Measurements from ENCODE around the gene SMIM17. TPM values are rescaled to one million over a fixed set of nuclear protein-coding genes. Genes with fewer than 3 reads are reported as not detected.

Gene SMIM17
- total and polyA plus RNA-seq, 2 of the 13 experiments (the other 11 are each of a cell fraction or from before 2014, with no cell fraction given), result 0.21 to 0.53 TPM

- Histone ChIP-seq H3K9ac (ENCODE audit: insufficient read depth, low read depth, low read length) (no peak overlapping the region), H3K79me2 (ENCODE audit: insufficient read depth, low read length) (no peaks in the 10 kb centered on the region), H3K4me2 (ENCODE audit: low read depth, low read length) (no peak overlapping the region), H3K4me1 (ENCODE audit: insufficient read depth, low read length) (no peaks in the 10 kb centered on the region), H3K4me3 (replicated peaks in 1 of 3; ENCODE audit: insufficient read depth in 1 of 3, low read depth in 2 of 3, low read length in 3 of 3) (no peak overlapping the region), H3K27ac (ENCODE audit: extremely low read length, insufficient read depth, low read length) (no peak overlapping the region), H3K36me3 (replicated peaks in 1 of 2; ENCODE audit: control insufficient read depth in 1 of 2, insufficient read depth in 2 of 2, low read length in 2 of 2) (0 out of 5 replicates have a peak, but pooled peaks cover 0 to 7% of the 10 kb centered on the region in 2 experiments), H3K27me3 (ENCODE audit: control insufficient read depth in 1 of 2, insufficient read depth in 2 of 2, low read length in 2 of 2) (no peaks in the 10 kb centered on the region), H3K9me3 (ENCODE audit: low read length) (peaks cover 67% of the 10 kb centered on the region), H2AFZ (ENCODE audit: low read length) (no peak overlapping the region), H4K20me1 (ENCODE audit: insufficient read depth, low read length) (no peaks in the 10 kb centered on the region)
- ATAC-seq (no peak), FAIRE-seq (no peak), DNase-seq (ENCODE audit: low spot score) (no peak)
- BruUV-seq (replicated peaks), result no TSS peak
- intact Hi-C loops (cut with micrococcal nuclease; ENCODE audit: unreplicated experiment) (no loop called here), in situ Hi-C loops (cut with HindIII; ENCODE audit: extremely low pct_ligation_motif_present, low pct_unique_long_range_greater_than_20kb) (no loop called here)
- CTCF ChIA-PET (ENCODE audit: low intra/inter-chr PET ratio, low total read pairs), result no interaction called here
- no peak for TF ChIP-seq ZNF329 (CRISPR knock-in tag; IDR thresholded peaks at IDR 0.05; ENCODE audit: low read depth)
- TF ChIP-seq ZXDC (CRISPR knock-in tag; IDR thresholded peaks at IDR 0.05), result no peak
- TF ChIP-seq TFAP4 (IDR thresholded peaks at IDR 0.05; ENCODE audit: borderline replicate concordance, low read depth), result no peak
- 78% methylated on average over 5 of the region's 5 CpGs for WGBS (ENCODE audit: low lambda C conversion rate)
- POLR2A ChIA-PET, result no interaction called here
Observed at GRCh38 chr19:56613639-56614038, 29.3 kb upstream of the SMIM17 start.

GRCh38 chr19:56617531-56617930 lies 25.4 kb upstream of the SMIM17 start:
- no peak overlapping the region for H3K27ac ChIP-seq (ENCODE audit: extremely low read length, insufficient read depth, low read length)
- CTCF ChIA-PET (ENCODE audit: low intra/inter-chr PET ratio, low total read pairs), result no interaction called here
- FAIRE-seq, result no peak
- H3K79me2 ChIP-seq (ENCODE audit: insufficient read depth, low read length), result no peaks in the 10 kb centered on the region
- in situ Hi-C loops (cut with HindIII; ENCODE audit: extremely low pct_ligation_motif_present, low pct_unique_long_range_greater_than_20kb) (no loop called here), intact Hi-C loops (cut with micrococcal nuclease; ENCODE audit: unreplicated experiment) (no loop called here)
- no peak overlapping the region for H3K4me2 ChIP-seq (ENCODE audit: low read depth, low read length)
- H3K4me3 ChIP-seq (replicated peaks in 1 of 3; ENCODE audit: insufficient read depth in 1 of 3, low read depth in 2 of 3, low read length in 3 of 3), result no peak overlapping the region
- no peak for DNase-seq (ENCODE audit: low spot score)
- ATAC-seq, result no peak
- no peaks in the 10 kb centered on the region for H4K20me1 ChIP-seq (ENCODE audit: insufficient read depth, low read length)
- POLR2A ChIA-PET, result no interaction called here
- H3K4me1 ChIP-seq (ENCODE audit: insufficient read depth, low read length), result no peaks in the 10 kb centered on the region
- 86% methylated on average over 8 of the region's 8 CpGs for WGBS (ENCODE audit: low lambda C conversion rate)
- peaks cover 60% of the 10 kb centered on the region for H3K9me3 ChIP-seq (ENCODE audit: low read length)
- no TSS peak for BruUV-seq (replicated peaks)
- H3K36me3 ChIP-seq (replicated peaks in 1 of 2; ENCODE audit: control insufficient read depth in 1 of 2, insufficient read depth in 2 of 2, low read length in 2 of 2), result peaks cover 4 to 15% of the 10 kb centered on the region in 2 experiments; a peak in 2 of 5 replicates
- H3K27me3 ChIP-seq (ENCODE audit: control insufficient read depth in 1 of 2, insufficient read depth in 2 of 2, low read length in 2 of 2), result no peaks in the 10 kb centered on the region
- no peak overlapping the region for H2AFZ ChIP-seq (ENCODE audit: low read length)
- H3K9ac ChIP-seq (ENCODE audit: insufficient read depth, low read depth, low read length), result no peak overlapping the region
- TF ChIP-seq BCL6 (CRISPR knock-in tag; IDR thresholded peaks at IDR 0.05) (no peak), POLR2A (IDR thresholded peaks at IDR 0.05; ENCODE audit: insufficient read depth in 1 of 2, low read depth in 2 of 2, low read length in 2 of 2) (no peak), E2F1 (CRISPR knock-in tag; IDR thresholded peaks at IDR 0.05) (no peak), SMAD3 (CRISPR knock-in tag; IDR thresholded peaks at IDR 0.05) (no peak), ETV6 (CRISPR knock-in tag; conservative IDR thresholded peaks at IDR 0.05) (no peak), RFXAP (CRISPR knock-in tag; IDR thresholded peaks at IDR 0.05; ENCODE audit: borderline replicate concordance) (no peak), POLR2G (IDR thresholded peaks at IDR 0.05; ENCODE audit: low read depth, low read length) (no peak), BCL3 (CRISPR knock-in tag; IDR thresholded peaks at IDR 0.05) (no peak), CENPX (CRISPR knock-in tag; IDR thresholded peaks at IDR 0.05) (no peak), PHB2 (IDR thresholded peaks at IDR 0.05; ENCODE audit: partially characterized antibody) (no peak), ATF3 (CRISPR knock-in tag; IDR thresholded peaks at IDR 0.05) (no peak)

All from HepG2 (cell line).